ENCODE data around the gene IL17C.

The IL17C gene

DNA sequence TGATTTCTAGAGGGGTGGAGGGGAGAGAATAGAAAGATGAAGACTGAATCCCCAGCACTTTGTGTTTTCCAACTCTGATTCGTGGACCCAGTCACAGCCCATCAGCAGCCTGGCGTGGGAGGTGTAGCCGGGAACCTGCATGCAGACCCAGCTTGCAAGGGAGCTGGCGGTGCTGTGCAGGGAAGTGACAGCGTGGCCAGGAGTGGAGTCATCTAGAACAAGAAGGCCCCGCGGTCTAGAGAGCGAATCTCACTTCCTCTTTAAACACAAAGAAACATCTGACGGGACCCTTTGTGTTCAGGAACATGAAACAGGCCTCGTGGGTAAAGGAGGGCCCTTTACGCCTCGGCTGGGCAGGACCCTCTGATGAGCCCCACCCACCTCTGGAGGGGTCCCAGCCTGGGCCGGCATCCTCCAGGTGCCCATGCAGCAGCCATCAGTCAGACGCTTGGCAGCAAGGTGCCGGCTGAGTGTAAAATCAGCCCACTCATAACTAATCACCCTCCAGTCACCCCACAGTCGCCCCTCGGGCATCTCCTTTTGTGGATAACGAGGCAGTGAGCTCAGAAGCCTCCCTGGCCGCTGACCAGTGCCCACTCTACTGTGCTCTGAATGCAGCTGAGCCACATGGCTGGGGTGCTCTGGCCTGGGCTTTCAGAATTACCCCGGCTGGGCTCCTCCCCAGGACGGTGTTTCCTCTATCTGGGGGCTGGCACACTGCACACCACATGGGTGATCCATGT, 43.5 kb downstream of the IL17C start:
- peak overlapping the region; percentile 68 for H3K27ac ChIP-seq (ENCODE audit: low read length)
- peak overlapping the region; percentile 74 for H3K4me3 ChIP-seq (ENCODE audit: low read length)
- H3K9me3 ChIP-seq (ENCODE audit: insufficient read depth, low read length), result no peaks in the 10 kb centered on the region
- peak overlapping the region; percentile 95 for H3K4me2 ChIP-seq (ENCODE audit: low read length)
- no peaks in the 10 kb centered on the region for H4K20me1 ChIP-seq (ENCODE audit: insufficient read depth, low read length)
- peaks cover 46% of the 10 kb centered on the region for H3K4me1 ChIP-seq (ENCODE audit: low read length)
- peak overlapping the region; percentile 65 for H2AFZ ChIP-seq (ENCODE audit: low read depth, low read length)
- peaks cover 27% of the 10 kb centered on the region for H3K27me3 ChIP-seq (ENCODE audit: low read depth, low read length)
- H3K9ac ChIP-seq (ENCODE audit: low read length), result peak overlapping the region; percentile 62
- no peaks in the 10 kb centered on the region for H3K36me3 ChIP-seq (replicated peaks; ENCODE audit: low read depth, low read length)
- TF ChIP-seq EZH2phosphoT487 (IDR thresholded peaks at IDR 0.05; ENCODE audit: low read depth), result no peak
- TF ChIP-seq, protein P1, sequence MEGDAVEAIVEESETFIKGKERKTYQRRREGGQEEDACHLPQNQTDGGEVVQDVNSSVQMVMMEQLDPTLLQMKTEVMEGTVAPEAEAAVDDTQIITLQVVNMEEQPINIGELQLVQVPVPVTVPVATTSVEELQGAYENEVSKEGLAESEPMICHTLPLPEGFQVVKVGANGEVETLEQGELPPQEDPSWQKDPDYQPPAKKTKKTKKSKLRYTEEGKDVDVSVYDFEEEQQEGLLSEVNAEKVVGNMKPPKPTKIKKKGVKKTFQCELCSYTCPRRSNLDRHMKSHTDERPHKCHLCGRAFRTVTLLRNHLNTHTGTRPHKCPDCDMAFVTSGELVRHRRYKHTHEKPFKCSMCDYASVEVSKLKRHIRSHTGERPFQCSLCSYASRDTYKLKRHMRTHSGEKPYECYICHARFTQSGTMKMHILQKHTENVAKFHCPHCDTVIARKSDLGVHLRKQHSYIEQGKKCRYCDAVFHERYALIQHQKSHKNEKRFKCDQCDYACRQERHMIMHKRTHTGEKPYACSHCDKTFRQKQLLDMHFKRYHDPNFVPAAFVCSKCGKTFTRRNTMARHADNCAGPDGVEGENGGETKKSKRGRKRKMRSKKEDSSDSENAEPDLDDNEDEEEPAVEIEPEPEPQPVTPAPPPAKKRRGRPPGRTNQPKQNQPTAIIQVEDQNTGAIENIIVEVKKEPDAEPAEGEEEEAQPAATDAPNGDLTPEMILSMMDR (IDR thresholded peaks at IDR 0.05; ENCODE audit: low read depth, low read length), result no peak
- no peaks in the 10 kb centered on the region for H3K79me2 ChIP-seq (ENCODE audit: low read length)

DNA sequence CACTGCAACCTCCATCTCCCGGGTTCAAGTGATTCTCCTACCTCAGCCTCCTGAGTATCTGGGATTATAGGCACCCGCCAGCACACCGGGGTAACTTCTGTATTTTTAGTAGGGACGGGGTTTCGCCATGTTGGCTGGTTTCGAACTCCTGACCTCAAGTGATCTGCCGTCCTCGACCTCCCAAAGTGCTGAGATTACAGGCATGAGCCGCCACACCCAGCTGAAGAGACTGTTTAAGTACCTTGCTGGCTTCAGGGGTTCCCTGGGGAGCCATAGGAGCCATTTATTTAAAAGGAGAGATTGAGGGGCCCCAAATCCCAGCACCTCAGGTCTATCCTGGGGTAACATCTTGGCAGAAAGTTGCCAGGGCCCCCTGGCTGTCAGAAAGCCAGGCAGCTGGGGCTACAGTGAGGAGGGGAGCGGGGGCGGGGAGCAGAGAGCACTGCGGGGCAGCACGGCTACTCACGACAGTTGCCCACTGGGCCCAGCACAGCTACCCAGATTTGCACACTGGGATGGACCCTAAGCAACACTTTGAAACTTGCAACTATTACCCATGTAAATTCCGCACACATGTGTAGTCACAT, 46.3 kb downstream of the IL17C start:
- no peaks in the 10 kb centered on the region for H3K79me2 ChIP-seq (ENCODE audit: low read length)
- TF ChIP-seq EZH2phosphoT487 (IDR thresholded peaks at IDR 0.05; ENCODE audit: low read depth), result no peak
- TF ChIP-seq, protein P1 (IDR thresholded peaks at IDR 0.05; ENCODE audit: low read depth, low read length), result no peak
- H3K36me3 ChIP-seq (replicated peaks; ENCODE audit: low read depth, low read length), result no peaks in the 10 kb centered on the region
- H4K20me1 ChIP-seq (ENCODE audit: insufficient read depth, low read length), result no peaks in the 10 kb centered on the region
- no peak overlapping the region for H3K27ac ChIP-seq (ENCODE audit: low read length)
- H3K27me3 ChIP-seq (ENCODE audit: low read depth, low read length), result peaks cover 45% of the 10 kb centered on the region
- H2AFZ ChIP-seq (ENCODE audit: low read depth, low read length), result no peak overlapping the region
- H3K4me2 ChIP-seq (ENCODE audit: low read length), result peak overlapping the region; percentile 84
- no peak overlapping the region for H3K9ac ChIP-seq (ENCODE audit: low read length)
- H3K4me1 ChIP-seq (ENCODE audit: low read length), result peaks cover 47% of the 10 kb centered on the region
- H3K4me3 ChIP-seq (ENCODE audit: low read length), result peak overlapping the region; percentile 25
- H3K9me3 ChIP-seq (ENCODE audit: insufficient read depth, low read length), result no peaks in the 10 kb centered on the region

DNA sequence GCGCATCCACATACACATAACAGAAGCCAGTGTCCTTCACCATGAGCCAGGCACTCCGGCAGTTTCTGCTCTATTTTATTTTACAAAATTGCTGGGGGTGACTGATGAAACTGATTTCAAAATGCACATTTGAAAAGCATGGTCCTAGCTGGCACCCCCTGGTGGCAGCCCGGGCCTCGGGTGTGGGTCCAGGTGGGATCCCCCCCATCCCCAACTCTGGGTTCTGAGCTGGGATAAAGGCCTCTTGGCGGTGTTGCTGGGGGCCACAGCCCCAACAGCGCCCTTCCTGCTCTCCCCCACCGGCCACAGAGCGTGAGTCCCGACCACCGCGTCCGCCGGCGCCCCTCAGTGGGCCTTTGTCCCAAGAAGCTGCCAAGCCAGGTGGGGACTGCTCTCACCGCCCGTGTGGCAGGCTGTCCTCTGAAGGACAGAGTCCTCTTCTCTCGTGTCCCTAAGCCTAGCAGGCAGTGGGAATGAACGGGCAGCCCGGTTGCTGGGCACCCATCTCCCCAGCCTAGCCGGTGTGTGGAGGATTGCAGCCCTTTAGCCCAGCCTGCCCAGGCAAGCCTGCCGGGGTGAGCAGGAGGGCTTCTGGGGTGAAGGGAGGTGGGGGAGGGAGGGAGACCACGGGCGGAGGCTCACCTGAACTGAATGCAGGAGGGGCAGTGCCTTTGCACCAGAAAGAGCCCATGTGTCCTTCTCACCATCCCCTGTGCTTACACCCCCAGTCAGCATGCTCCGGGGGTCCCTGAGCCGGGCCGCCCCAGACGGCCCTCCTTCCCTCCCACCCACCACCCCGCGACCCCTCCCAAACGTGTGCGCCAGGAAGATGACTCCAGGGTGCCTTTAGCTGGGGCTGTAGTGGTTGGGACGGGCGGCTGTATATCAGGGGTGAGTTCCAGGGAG, 47.0 kb downstream of the IL17C start:
- Histone ChIP-seq H3K4me2 (ENCODE audit: low read length) (peak overlapping the region; percentile 84), H3K27ac (ENCODE audit: low read length) (no peak overlapping the region), H3K9ac (ENCODE audit: low read length) (peak overlapping the region; percentile 42; the same call in 1 of the 2 replicates), H3K36me3 (replicated peaks; ENCODE audit: low read depth, low read length) (no peaks in the 10 kb centered on the region), H3K9me3 (ENCODE audit: insufficient read depth, low read length) (no peaks in the 10 kb centered on the region), H4K20me1 (ENCODE audit: insufficient read depth, low read length) (no peaks in the 10 kb centered on the region), H2AFZ (ENCODE audit: low read depth, low read length) (no peak overlapping the region), H3K27me3 (ENCODE audit: low read depth, low read length) (peaks cover 45% of the 10 kb centered on the region), H3K4me3 (ENCODE audit: low read length) (peak overlapping the region; percentile 79), H3K4me1 (ENCODE audit: low read length) (peaks cover 47% of the 10 kb centered on the region), H3K79me2 (ENCODE audit: low read length) (no peaks in the 10 kb centered on the region)
- no peak for TF ChIP-seq EZH2phosphoT487 (IDR thresholded peaks at IDR 0.05; ENCODE audit: low read depth)
- TF ChIP-seq, protein P1 (IDR thresholded peaks at IDR 0.05; ENCODE audit: low read depth, low read length), result peak; percentile 70

DNA sequence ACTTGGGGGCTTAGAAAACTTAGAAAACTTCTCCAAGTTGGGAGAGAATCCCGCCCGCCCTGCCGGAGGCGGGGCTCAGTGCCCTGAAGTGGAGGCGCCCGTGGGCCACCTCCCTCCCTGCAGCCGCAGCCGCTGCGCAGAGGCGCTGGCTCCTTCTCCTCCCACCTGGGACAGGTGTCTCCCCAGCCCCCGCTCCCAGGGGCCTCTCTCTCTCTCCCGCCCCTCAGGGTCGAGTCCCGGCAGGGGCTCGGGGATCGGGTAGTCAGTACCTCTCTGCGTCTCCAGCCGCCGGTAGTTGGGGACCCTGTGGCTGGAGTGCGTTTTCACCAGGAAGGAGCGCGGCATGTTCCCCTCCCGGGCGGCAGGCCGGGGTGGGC, 47.7 kb downstream of the IL17C start:
- Histone ChIP-seq H3K27me3 (ENCODE audit: low read depth, low read length) (peaks cover 45% of the 10 kb centered on the region), H3K4me1 (ENCODE audit: low read length) (peaks cover 42% of the 10 kb centered on the region), H3K4me2 (ENCODE audit: low read length) (peak overlapping the region; percentile 84), H3K36me3 (replicated peaks; ENCODE audit: low read depth, low read length) (no peaks in the 10 kb centered on the region), H4K20me1 (ENCODE audit: insufficient read depth, low read length) (no peaks in the 10 kb centered on the region), H3K9me3 (ENCODE audit: insufficient read depth, low read length) (no peaks in the 10 kb centered on the region), H3K27ac (ENCODE audit: low read length) (no peak overlapping the region), H3K4me3 (ENCODE audit: low read length) (peak overlapping the region; percentile 79), H3K9ac (ENCODE audit: low read length) (peak overlapping the region; percentile 42), H2AFZ (ENCODE audit: low read depth, low read length) (no peak overlapping the region), H3K79me2 (ENCODE audit: low read length) (no peaks in the 10 kb centered on the region)
- no peak for TF ChIP-seq EZH2phosphoT487 (IDR thresholded peaks at IDR 0.05; ENCODE audit: low read depth)
- TF ChIP-seq, protein P1 (IDR thresholded peaks at IDR 0.05; ENCODE audit: low read depth, low read length), result no peak
